Measurements from ENCODE around the gene SPOCK1. TPM values are rescaled to one million over a fixed set of nuclear protein-coding genes. Genes with fewer than 3 reads are reported as not detected.

The SPOCK1 gene
- total RNA-seq, 2 experiments from 2014 or later, result not detected

Other genes with a start within 250 kb of the SPOCK1 start
- 10 to 100 TPM; 13.7 to 15.2 TPM for gene KLHL3, start 236.8 kb upstream of the SPOCK1 start, total RNA-seq

All from activated CD8-positive, alpha-beta T cell treated with anti-CD3 and anti-CD28 coated beads, Interleukin-2, amount 10 ng/mL, durations not matched to agents 7 days and 5 days (primary cell).